GM12872 (cell line): ENCODE results near the gene MPV17L2.

Experiments used
- TF ChIP-seq, protein P1 (sequence below): IDR thresholded peaks from 3 replicates; pipeline ENCODE4 v1.5.1; 2011; ENCODE audit warnings: low read depth, mild to moderate bottlenecking, low read length, moderate library complexity; ENCODE audit not compliant: insufficient read depth

Gene MPV17L2

DNA sequence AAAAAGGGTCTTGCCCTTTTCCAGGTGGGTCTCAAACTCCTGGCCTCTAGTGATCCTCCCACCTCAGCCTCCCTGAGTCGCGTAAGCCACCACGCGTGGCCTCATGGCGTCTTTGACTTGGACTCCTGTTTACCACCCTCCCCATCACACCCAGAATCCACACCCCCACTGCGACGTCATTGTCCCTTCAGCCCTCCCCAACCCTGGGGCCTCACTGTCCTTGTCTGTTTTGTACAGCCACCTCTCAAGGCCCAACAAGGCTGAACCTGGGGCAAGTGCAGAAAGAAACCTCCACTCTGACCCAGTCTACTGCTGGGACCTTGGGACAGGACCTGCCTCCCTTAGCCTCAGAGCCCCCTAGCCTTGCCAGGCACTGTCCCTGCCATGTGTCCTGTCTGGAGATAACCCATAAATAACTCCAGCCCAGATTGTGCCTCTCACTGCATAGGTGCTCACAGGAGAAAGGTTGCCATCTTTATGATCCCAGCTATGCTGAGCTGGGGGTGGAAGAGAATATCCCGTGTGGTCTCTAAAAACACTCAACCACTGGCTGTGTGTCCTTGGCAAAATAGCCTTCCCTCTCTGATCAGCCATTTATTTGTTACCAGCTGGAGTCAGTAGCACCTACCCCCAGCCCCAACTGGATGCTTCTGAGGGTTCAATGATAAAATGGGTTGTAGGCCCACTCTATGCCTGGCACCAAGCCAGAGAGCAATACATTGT is 21.3 kb upstream of the MPV17L2 start:
- TF ChIP-seq, protein P1, sequence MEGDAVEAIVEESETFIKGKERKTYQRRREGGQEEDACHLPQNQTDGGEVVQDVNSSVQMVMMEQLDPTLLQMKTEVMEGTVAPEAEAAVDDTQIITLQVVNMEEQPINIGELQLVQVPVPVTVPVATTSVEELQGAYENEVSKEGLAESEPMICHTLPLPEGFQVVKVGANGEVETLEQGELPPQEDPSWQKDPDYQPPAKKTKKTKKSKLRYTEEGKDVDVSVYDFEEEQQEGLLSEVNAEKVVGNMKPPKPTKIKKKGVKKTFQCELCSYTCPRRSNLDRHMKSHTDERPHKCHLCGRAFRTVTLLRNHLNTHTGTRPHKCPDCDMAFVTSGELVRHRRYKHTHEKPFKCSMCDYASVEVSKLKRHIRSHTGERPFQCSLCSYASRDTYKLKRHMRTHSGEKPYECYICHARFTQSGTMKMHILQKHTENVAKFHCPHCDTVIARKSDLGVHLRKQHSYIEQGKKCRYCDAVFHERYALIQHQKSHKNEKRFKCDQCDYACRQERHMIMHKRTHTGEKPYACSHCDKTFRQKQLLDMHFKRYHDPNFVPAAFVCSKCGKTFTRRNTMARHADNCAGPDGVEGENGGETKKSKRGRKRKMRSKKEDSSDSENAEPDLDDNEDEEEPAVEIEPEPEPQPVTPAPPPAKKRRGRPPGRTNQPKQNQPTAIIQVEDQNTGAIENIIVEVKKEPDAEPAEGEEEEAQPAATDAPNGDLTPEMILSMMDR: no peak

GRCh38 chr19:18172331-18173053 is 20.5 kb upstream of the MPV17L2 start:
- TF ChIP-seq, protein P1: no peak

GRCh38 chr19:18173054-18173571 is 19.9 kb upstream of the MPV17L2 start:
- TF ChIP-seq, protein P1: no peak

GRCh38 chr19:18173572-18174288 is 19.3 kb upstream of the MPV17L2 start, which contains the start of gene IFI30:
TSS of gene IFI30 (plus strand) at chr19:18173813. CDS start at chr19:18173842, 29 bp downstream.
- TF ChIP-seq, protein P1: no peak

- TF ChIP-seq, protein P1: no peak
Observed at GRCh38 chr19:18174983-18175382, 18.0 kb upstream of the MPV17L2 start.

DNA sequence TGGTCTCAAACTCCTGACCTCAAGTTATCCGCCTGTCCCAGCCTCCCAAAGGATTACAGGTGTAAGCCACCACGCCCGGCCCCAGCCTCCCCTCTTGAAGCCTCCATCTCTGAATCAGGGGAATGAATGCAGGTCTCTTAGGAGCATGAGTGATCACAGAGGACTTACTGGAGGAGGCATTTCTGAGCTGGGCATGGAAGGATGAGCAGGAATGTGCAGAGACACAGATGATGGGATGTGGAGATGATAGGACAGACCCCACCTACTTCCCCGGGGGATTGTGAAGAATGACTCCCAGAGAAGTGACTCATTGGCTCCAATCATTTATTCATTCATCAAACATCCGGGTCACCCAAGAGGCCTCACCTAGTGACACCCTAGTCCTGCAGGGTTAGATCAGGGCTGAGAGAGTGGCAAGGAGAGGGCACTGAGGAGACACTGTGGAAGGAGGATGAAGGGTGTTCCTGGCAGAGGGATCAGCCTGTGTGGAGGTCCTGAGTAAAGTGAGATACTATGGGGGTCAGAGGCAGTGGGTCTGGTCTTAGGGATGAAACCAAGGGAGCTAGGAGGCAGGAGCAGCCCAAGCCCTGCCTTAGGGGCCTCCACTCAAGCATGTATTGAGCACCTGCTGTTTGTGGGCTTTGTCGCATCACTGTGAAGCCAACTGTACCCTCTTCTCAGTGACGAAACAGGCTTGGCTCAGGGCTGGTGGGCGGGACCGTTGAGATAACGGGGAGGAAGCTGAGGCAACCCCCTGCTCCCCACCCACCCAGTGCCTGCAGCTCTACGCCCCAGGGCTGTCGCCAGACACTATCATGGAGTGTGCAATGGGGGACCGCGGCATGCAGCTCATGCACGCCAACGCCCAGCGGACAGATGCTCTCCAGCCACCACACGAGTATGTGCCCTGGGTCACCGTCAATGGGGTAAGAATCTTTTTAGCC is 16.4 kb upstream of the MPV17L2 start:
- TF ChIP-seq, protein P1: no peak
